Measurements from ENCODE around the gene FRMD8. TPM values are rescaled to one million over a fixed set of nuclear protein-coding genes. Genes with fewer than 3 reads are reported as not detected.

FRMD8 gene
- 39.0 and 47.2 TPM in 2 replicates for total RNA-seq

DNA sequence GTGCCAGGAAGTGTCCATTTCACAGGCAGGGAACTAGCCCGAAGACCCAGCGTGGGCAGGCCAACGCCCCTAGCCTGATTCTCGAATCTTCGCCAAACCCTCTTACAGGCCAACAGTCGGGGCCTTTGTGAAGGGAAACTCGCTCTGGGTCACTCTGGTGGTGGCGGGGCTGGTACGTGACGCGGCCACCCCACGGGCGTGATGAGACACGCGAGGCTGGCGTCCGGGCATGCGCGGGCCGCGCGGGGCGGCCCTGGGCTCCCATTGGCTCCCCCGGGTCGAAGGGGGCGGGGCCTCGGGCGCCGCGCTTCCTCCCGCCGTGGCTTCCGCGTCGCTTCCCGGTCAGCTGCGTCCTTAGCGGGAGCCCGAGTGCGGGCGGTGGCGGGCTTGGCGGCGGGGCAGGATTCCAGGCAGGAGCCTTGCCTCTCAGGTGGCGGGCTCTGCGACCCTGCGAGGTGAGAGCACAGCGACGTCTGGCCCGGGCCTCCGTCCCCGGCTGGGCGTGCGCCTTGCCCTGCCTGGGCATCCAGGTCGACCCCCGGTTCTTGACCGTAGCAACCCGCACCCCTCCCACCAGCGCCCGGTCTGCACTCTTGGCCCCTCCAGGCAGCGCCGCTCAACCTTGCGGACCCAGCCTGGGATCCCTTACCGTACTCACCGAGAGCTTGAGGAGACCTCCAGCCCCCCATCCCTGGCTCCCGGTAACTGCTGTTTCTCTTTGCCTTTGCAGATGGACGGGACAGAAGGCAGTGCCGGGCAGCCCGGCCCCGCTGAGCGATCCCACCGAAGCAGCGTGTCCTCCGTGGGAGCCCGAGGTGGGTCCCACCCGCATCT is at the start of gene FRMD8:
Gene FRMD8 (plus strand): TSS at position 331 of the 834 bp plus-strand sequence. CDS start 400 bp downstream, at position 731.
- TF ChIP-seq, protein P1, sequence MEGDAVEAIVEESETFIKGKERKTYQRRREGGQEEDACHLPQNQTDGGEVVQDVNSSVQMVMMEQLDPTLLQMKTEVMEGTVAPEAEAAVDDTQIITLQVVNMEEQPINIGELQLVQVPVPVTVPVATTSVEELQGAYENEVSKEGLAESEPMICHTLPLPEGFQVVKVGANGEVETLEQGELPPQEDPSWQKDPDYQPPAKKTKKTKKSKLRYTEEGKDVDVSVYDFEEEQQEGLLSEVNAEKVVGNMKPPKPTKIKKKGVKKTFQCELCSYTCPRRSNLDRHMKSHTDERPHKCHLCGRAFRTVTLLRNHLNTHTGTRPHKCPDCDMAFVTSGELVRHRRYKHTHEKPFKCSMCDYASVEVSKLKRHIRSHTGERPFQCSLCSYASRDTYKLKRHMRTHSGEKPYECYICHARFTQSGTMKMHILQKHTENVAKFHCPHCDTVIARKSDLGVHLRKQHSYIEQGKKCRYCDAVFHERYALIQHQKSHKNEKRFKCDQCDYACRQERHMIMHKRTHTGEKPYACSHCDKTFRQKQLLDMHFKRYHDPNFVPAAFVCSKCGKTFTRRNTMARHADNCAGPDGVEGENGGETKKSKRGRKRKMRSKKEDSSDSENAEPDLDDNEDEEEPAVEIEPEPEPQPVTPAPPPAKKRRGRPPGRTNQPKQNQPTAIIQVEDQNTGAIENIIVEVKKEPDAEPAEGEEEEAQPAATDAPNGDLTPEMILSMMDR (IDR thresholded peaks at IDR 0.05; ENCODE audit: insufficient read depth, low read length, poor library complexity, severe bottlenecking), result no peak
- DNase-seq (ENCODE audit: low read depth), result peak; percentile 19
- H3K36me3 ChIP-seq (ENCODE audit: control insufficient read depth, insufficient read depth, low read length), result no peaks in the 10 kb centered on the region
- peak within 1 kb of the TSS; percentile 85 for H3K4me3 ChIP-seq (ENCODE audit: low read depth, low read length)
- H3K27me3 ChIP-seq (ENCODE audit: control insufficient read depth, insufficient read depth, low read length), result no peaks in the 10 kb centered on the region

- TF ChIP-seq, protein P1 (IDR thresholded peaks at IDR 0.05; ENCODE audit: insufficient read depth, low read length, poor library complexity, severe bottlenecking), result no peak
- DNase-seq (ENCODE audit: low read depth), result no peak
- no peaks in the 10 kb centered on the region for H3K27me3 ChIP-seq (ENCODE audit: control insufficient read depth, insufficient read depth, low read length)
- no peak overlapping the region for H3K4me3 ChIP-seq (ENCODE audit: low read depth, low read length)
- H3K36me3 ChIP-seq (ENCODE audit: control insufficient read depth, insufficient read depth, low read length), result peaks cover 1% of the 10 kb centered on the region
Measured at GRCh38 chr11:65338676-65339075, 47.8 kb upstream of the FRMD8 start.

DNA sequence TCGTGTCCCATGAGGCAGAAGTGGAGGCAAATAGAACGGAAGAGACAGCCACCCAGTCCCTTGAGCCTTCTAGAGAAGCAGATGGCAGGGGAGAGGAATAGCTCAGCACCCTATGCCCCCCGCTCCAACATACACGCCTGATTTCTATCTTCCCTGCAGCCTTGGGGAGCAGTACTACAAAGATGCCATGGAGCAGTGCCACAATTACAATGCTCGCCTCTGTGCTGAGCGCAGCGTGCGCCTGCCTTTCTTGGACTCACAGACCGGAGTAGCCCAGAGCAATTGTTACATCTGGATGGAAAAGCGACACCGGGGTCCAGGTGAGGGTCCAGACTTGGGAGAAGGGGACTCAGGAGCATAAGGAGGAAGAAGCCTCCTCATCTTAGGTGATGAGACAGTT is 46.2 kb upstream of the FRMD8 start:
- no peaks in the 10 kb centered on the region for H3K27me3 ChIP-seq (ENCODE audit: control insufficient read depth, insufficient read depth, low read length)
- DNase-seq (ENCODE audit: low read depth), result no peak
- peaks cover 2% of the 10 kb centered on the region for H3K36me3 ChIP-seq (ENCODE audit: control insufficient read depth, insufficient read depth, low read length)
- TF ChIP-seq, protein P1 (IDR thresholded peaks at IDR 0.05; ENCODE audit: insufficient read depth, low read length, poor library complexity, severe bottlenecking), result no peak
- no peak overlapping the region for H3K4me3 ChIP-seq (ENCODE audit: low read depth, low read length)

- no peak for DNase-seq (ENCODE audit: low read depth)
- H3K4me3 ChIP-seq (ENCODE audit: low read depth, low read length), result no peak overlapping the region
- H3K36me3 ChIP-seq (ENCODE audit: control insufficient read depth, insufficient read depth, low read length), result peaks cover 6% of the 10 kb centered on the region
- no peaks in the 10 kb centered on the region for H3K27me3 ChIP-seq (ENCODE audit: control insufficient read depth, insufficient read depth, low read length)
- TF ChIP-seq, protein P1 (IDR thresholded peaks at IDR 0.05; ENCODE audit: insufficient read depth, low read length, poor library complexity, severe bottlenecking), result no peak
Measured at GRCh38 chr11:65341856-65342255, 44.6 kb upstream of the FRMD8 start.

DNA sequence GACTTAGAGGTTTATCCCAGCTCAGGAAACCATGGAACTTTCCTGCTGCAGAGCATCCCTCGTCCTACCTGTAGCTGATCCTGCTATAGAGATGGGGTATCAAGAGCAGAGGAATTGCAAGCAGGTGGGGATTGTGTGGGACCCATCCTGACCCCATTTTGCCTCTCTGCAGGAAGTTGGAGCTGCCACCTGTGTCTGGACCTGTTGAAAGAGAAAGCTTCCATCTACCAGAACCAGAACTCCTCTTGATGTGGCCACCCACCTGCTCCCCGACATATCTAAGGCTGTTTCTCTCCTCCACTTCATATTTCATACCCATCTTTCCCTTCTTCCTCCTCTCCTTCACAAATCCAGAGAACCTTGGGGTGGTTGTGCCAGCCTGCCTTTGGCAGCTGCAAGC is 34.9 kb upstream of the FRMD8 start:
- TF ChIP-seq, protein P1 (IDR thresholded peaks at IDR 0.05; ENCODE audit: insufficient read depth, low read length, poor library complexity, severe bottlenecking), result no peak
- peaks cover 5% of the 10 kb centered on the region for H3K36me3 ChIP-seq (ENCODE audit: control insufficient read depth, insufficient read depth, low read length)
- H3K4me3 ChIP-seq (ENCODE audit: low read depth, low read length), result no peak overlapping the region
- peaks cover 11% of the 10 kb centered on the region for H3K27me3 ChIP-seq (ENCODE audit: control insufficient read depth, insufficient read depth, low read length)
- no peak for DNase-seq (ENCODE audit: low read depth)
